GM15510 (cell line): ENCODE measurements around the gene PANK4.

Experiments
- POLR2A ChIP-seq: IDR thresholded peaks from 3 replicates; pipeline ENCODE4 v1.6.1; 2011; ENCODE audit warnings: borderline replicate concordance; ENCODE audit not compliant: insufficient read length; ENCODE audit errors: extremely low read depth

Gene PANK4

DNA sequence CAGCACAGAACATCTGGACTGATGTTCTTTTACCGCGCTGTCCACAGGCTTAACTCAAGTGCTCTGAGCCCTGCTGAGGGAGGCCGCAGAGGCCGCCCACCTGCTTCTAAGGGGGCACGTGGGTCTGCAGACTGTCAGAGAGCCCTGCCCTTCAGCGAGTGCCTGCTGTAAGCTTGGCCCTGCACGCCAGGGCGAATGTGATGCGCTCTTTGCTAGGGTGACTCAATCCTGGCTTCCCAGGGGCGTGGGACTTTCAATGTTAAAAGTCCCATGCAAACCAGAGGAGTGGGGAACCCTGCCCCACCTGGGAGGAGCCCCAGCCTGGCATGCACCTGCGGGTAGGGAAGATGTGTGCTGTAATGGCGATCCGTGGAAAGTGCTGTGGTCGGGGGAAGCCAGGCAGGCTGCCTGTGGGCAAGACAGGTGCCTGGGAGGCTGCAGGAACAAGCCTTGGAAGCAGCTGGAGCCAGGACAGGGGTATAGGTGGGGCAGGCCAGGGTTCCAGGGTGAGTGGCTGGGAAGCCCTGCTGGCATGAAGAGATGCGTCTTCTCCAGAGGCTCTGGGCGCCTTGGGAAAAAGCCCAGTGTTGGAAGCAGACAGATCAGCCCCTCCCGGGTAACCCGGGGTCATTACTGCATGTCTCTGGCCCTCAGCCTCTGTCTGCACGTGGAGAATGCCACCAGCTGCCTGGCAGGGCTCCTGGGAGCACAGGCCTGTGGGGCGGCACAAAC lies 594 bp upstream of the PANK4 start:
- no peak for TF ChIP-seq POLR2A

DNA sequence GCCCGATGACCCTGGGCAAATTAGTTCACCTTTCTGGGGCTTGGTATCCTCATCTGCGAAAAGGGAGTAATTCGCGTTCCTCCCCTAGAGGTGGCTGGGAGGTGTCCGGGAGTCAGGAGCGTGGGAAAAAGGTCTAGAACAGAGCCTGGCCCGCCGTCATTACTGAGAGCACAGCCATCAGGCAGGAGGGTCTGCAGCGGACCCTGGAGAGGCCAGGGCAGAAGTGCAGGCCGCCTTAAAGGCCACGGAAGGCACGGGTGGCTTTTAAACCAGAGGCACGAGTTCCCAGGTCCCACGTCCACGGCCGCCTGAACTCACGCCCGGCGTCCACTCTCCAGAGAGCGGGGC lies 850 bp downstream of the PANK4 start:
- no peak for TF ChIP-seq POLR2A

- no peak for TF ChIP-seq POLR2A
Observed at GRCh38 chr1:2523891-2524609, 2.3 kb downstream of the PANK4 start.

- no peak for TF ChIP-seq POLR2A
Observed at GRCh38 chr1:2523191-2523890, 3.1 kb downstream of the PANK4 start.

DNA sequence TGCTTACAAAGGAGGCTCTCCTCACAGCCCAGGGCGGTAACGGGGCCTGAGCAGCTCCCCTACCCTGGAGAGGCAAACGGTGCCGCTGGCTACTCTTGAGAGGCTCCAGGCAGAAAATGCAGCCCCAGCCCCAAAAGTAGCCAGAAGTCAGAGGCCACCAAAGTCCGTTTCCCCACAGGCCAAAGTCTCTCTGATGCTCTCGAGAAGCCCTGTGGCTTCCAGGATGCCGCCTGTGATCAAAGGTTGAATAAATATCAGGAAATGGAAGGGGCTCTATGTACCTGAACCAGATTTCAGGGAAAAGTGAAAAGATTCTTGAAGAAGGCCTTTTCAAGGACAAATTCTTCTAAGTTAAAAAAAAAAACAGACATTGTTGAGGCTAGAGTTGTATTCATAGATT lies 4.2 kb downstream of the PANK4 start:
- no peak for TF ChIP-seq POLR2A

GRCh38 chr1:2520806-2521205 lies 5.6 kb downstream of the PANK4 start:
- no peak for TF ChIP-seq POLR2A

DNA sequence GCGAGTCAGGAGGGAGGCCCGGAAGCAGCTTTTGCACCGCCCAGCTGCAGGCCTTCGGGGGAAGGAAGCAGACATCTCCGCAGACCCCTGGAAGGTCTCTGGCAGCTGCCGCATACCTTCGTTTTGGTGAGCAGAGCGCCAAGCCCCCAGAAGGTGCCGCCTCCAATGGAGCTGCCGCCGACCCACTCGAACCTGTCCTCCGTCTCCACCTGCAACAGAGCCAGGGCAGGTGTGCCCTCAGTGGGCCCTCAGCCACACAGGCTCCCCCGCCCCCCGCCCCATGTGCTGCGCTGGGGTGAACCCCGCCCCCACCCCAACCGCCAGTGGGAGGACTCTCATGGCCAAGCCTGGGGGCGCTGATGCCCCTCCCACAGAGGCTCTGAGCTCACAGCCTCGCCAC lies 6.2 kb downstream of the PANK4 start:
- no peak for TF ChIP-seq POLR2A

DNA sequence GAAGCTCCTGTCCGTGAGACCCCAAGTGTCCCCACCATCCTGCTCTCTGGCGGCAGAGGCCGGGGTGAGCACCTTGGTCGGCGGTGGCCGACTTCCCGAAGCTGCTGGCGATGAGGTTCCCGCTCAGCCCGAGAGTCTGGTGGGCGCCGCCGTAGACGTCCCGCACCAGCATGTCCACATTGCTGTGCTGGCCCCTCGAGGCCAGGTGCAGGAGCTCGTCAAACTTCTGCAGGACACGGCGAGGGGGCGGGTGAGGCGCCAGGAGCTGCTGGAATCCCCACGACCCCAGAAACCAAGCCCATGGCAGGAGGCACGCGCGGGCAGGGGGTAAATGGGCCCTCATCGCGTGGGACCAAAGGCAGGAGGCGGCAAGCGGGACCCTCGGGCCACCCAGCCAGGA lies 6.7 kb downstream of the PANK4 start:
- TF ChIP-seq POLR2A, result no peak

DNA sequence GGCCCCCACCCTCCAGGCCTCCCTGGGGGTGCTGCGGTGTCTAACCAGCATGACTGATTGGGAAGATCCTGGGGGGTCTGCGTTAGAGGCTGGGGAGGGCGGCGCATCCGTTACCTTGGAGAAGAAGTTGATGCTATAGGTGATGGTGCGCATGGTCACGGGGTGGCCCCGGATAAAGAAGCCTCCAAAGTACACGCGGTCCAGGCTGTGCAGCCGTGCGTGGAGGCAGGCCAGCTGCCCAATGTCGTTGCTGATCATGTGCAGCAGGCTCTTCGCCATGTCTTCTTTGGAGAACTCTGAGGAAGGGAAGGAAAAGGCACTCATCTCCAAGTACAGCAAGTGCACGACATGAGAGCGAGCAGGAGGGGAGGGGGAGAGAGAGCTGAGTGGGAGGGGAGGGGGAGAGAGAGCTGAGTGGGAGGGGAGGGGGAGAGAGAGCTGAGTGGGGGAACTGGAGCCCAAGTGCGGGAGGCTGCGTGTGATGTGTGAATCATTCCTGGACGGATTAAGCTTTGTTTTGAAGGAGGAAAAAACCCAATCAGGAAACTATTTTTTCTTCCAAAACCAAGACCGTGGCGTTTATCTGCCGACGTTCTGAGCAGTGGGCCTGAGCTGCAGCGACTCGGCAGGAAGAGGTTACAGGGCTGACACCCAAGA lies 7.2 kb downstream of the PANK4 start:
- no peak for TF ChIP-seq POLR2A

GRCh38 chr1:2518528-2518927 lies 7.9 kb downstream of the PANK4 start:
- no peak for TF ChIP-seq POLR2A

- TF ChIP-seq POLR2A, result no peak
Observed at GRCh38 chr1:2517966-2518365, 8.4 kb downstream of the PANK4 start.

- TF ChIP-seq POLR2A, result no peak
Observed at GRCh38 chr1:2516946-2517345, 9.4 kb downstream of the PANK4 start.

DNA sequence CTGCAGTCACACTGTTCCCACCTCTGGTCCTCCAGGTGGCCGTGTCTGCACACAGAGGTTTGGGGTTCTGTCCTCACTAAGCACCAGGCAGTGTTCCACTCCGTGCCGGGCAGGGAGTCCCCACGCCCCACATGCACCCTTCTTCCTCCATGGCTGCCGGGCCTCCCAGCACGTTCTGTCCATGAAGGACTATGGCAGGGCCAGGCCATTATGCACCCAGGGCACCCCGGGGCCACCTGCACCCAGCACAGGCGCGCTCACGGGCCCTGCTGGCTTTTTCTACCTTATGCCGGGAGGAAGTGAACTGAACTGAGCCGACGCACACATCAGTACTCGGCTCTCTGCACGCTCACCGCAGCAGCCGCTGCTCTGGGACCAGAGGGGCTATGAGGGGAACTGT lies 10.3 kb downstream of the PANK4 start:
- no peak for TF ChIP-seq POLR2A

DNA sequence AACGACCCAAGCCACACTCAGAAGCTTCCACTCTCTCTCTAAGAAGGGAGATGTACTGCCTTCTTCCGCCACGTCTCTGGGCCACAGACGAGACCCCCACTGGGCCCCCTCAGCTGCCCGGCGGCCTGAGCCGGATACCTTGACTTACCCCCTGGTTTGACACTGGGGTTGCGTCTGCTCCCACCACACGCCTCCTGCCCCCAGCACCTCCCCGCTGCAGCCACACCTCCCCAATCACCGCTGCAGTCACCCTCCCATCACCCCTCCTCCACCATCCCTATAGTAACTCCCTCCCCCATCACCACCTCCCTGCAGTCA lies 10.7 kb downstream of the PANK4 start:
- TF ChIP-seq POLR2A, result no peak
